ENCODE measurements around the gene CFAP299.

- TF ChIP-seq CTCF (conservative IDR thresholded peaks at IDR 0.05; ENCODE audit: low read depth, low read length) (no peak), EZH2 (IDR thresholded peaks at IDR 0.05; ENCODE audit: borderline replicate concordance, low read depth, low read length, poor library complexity, severe bottlenecking) (no peak)
These were observed 587.4 kb downstream of the CFAP299 start for GRCh38 chr4:80922941-80923340.
